Measurements from ENCODE around the gene RAB36.

GRCh38 chr22:23146478-23147205 is 1.4 kb downstream of the RAB36 start:
- TF ChIP-seq POLR2A (IDR thresholded peaks at IDR 0.05; ENCODE audit: low read depth) (no peak), CTCF (IDR thresholded peaks at IDR 0.05) (no peak), POLR2AphosphoS5 (IDR thresholded peaks at IDR 0.05) (no peak)

Measured in esophagus muscularis mucosa (tissue), 3 donors.